GM10266 (cell line): ENCODE measurements around the gene WDR54.
"Not testable (repeated sequence)": the region's sequence is repeated elsewhere in the genome, so short reads cannot be mapped to it uniquely, and the experiment has no call there.

Experiments used
- DNase-seq: peaks from one replicate; pipeline ENCODE4 v3.0.0; 2012; ENCODE audit errors: extremely low spot score
- CTCF ChIP-seq: IDR thresholded peaks from 2 replicates; pipeline ENCODE4 v1.5.1; 2012; ENCODE audit warnings: mild to moderate bottlenecking, low read depth; ENCODE audit not compliant: control insufficient read depth, insufficient read depth; ENCODE audit errors: missing control alignments

The WDR54 gene

GRCh38 chr2:74458132-74458937 is 36.8 kb downstream of the WDR54 start, which contains the start of gene WBP1:
WBP1 (plus strand) TSS chr2:74458438; CDS start chr2:74458603, 165 bp downstream.
- DNase-seq = peak; percentile 98
- TF ChIP-seq CTCF = no peak

- no peak for DNase-seq
- no peak for TF ChIP-seq CTCF
Measured at GRCh38 chr2:74458938-74459363, 37.4 kb downstream of the WDR54 start.

- DNase-seq = not testable (repeated sequence)
Measured at GRCh38 chr2:74459503-74460118, 38.1 kb downstream of the WDR54 start.

- DNase-seq = not testable (repeated sequence)
Measured at GRCh38 chr2:74460187-74460586, 38.7 kb downstream of the WDR54 start.

GRCh38 chr2:74461187-74462053 is 39.9 kb downstream of the WDR54 start:
- TF ChIP-seq CTCF = peak; percentile 39

GRCh38 chr2:74462054-74462785 is 40.7 kb downstream of the WDR54 start:
- no peak for DNase-seq
- TF ChIP-seq CTCF = no peak

More at GRCh38 chr2:74461187-74462053, 39.9 kb downstream of the WDR54 start:
- no peak for DNase-seq

- TF ChIP-seq CTCF = no peak
- no peak for DNase-seq
Measured at GRCh38 chr2:74462786-74463105, 41.2 kb downstream of the WDR54 start.
